Activated T-cell treated with anti-CD3 and anti-CD28 coated beads, Interleukin-2, amount 50 U/mL, for 1 hour (primary cell): ENCODE results near the gene KIF19.

Experiments
- DNase-seq: peaks from one replicate; pipeline ENCODE4 v3.0.0-alpha.2; 2020

KIF19 gene

GRCh38 chr17:74304184-74304583, 21.8 kb upstream of the KIF19 start:
- no peak for DNase-seq

GRCh38 chr17:74305865-74306654, 20.0 kb upstream of the KIF19 start:
- DNase-seq, result no peak

GRCh38 chr17:74307984-74308773, 17.8 kb upstream of the KIF19 start:
- no peak for DNase-seq

GRCh38 chr17:74309902-74310301, 16.1 kb upstream of the KIF19 start:
- no peak for DNase-seq

- no peak for DNase-seq
Observed at GRCh38 chr17:74314877-74315276, 11.1 kb upstream of the KIF19 start.

- no peak for DNase-seq
Observed at GRCh38 chr17:74316220-74316619, 9.8 kb upstream of the KIF19 start.

- no peak for DNase-seq
Observed at GRCh38 chr17:74317071-74317470, 9.0 kb upstream of the KIF19 start.

- DNase-seq, result no peak
Observed at GRCh38 chr17:74318391-74318790, 7.6 kb upstream of the KIF19 start.

- DNase-seq, result no peak
Observed at GRCh38 chr17:74324521-74324920, 1.5 kb upstream of the KIF19 start.

- DNase-seq, result no peak
Observed at GRCh38 chr17:74325376-74325742, 667 bp upstream of the KIF19 start.

GRCh38 chr17:74326506-74326905, 480 bp downstream of the KIF19 start:
- DNase-seq, result no peak

GRCh38 chr17:74328487-74328886, 2.5 kb downstream of the KIF19 start:
- DNase-seq, result no peak

GRCh38 chr17:74329378-74329777, 3.4 kb downstream of the KIF19 start:
- DNase-seq, result no peak

- DNase-seq, result no peak
Observed at GRCh38 chr17:74330446-74330845, 4.4 kb downstream of the KIF19 start.

GRCh38 chr17:74332017-74332650, 6.1 kb downstream of the KIF19 start:
- no peak for DNase-seq

GRCh38 chr17:74332763-74333283, 6.8 kb downstream of the KIF19 start:
- no peak for DNase-seq

- DNase-seq, result no peak
Observed at GRCh38 chr17:74334393-74335039, 8.5 kb downstream of the KIF19 start.

GRCh38 chr17:74335529-74336062, 9.6 kb downstream of the KIF19 start:
- no peak for DNase-seq

GRCh38 chr17:74336307-74336706, 10.3 kb downstream of the KIF19 start:
- DNase-seq, result no peak

- no peak for DNase-seq
Observed at GRCh38 chr17:74337834-74338500, 11.9 kb downstream of the KIF19 start.

- no peak for DNase-seq
Observed at GRCh38 chr17:74339537-74340195, 13.6 kb downstream of the KIF19 start.
